Mammary epithelial cell (primary cell): ENCODE results near the gene FBN2.

ENCODE experiments used
- CTCF ChIP-seq, 2 donors: IDR thresholded peaks in 1 of 2; conservative IDR thresholded peaks in 1 of 2; 2 replicates each; pipeline ENCODE4 v1.5.1; 2011 to 2012; ENCODE audit warnings: inconsistent platforms in 2 of 2, low read length in 2 of 2, mild to moderate bottlenecking in 2 of 2, control low read depth in 1 of 2, low read depth in 1 of 2; ENCODE audit not compliant: insufficient read depth in 1 of 2; ENCODE audit errors: extremely low read depth in 1 of 2
- EZH2 ChIP-seq: IDR thresholded peaks from 2 replicates; pipeline ENCODE4 v1.6.1; 2012; ENCODE audit warnings: low read length, inconsistent platforms, borderline replicate concordance

- no peak for TF ChIP-seq CTCF (conservative IDR thresholded peaks at IDR 0.05 in 1 of 2, IDR thresholded peaks at IDR 0.05 in 1 of 2; ENCODE audit: extremely low read depth in 1 of 2, insufficient read depth in 1 of 2, low read depth in 1 of 2, low read length in 2 of 2)
- TF ChIP-seq EZH2: no peak
These were observed 300.5 kb downstream of the FBN2 start for GRCh38 chr5:128237546-128237945.
